H1 (cell line): ENCODE data around the gene ORC5. TPM values are rescaled to one million over a fixed set of nuclear protein-coding genes. Genes with fewer than 3 reads are reported as not detected.

ENCODE experiments used
- CTCF ChIA-PET: fragments of 300-600 bp; sonication (Branson Sonifier 250); formaldehyde crosslinking; loops from one replicate; lab custom pipeline; 2021; ENCODE audit not compliant: partially characterized antibody; lab: Charles Lee
- POLR2A ChIA-PET: fragments of 300-600 bp; sonication (Branson Sonifier 250); formaldehyde crosslinking; loops from one replicate; lab custom pipeline; 2021; ENCODE audit warnings: inconsistent platforms; ENCODE audit not compliant: partially characterized antibody; lab: Charles Lee
- DNase-seq, 2 experiments: peaks; one replicate each; pipeline versions ENCODE4 v3.0.0 to v3.0.0-alpha.2; 2010 to 2022; ENCODE audit warnings: low spot score in 2 of 2, low read depth in 1 of 2, mixed read lengths in 1 of 2
- FAIRE-seq: peaks from 2 replicates; lab custom pipeline; 2011; peaks lifted over from hg19 to GRCh38; lab: Jason Lieb, UNC
- H2AFZ ChIP-seq: 2 replicates; pipeline ENCODE4 v1.8.1; 2012; ENCODE audit warnings: low read length, inconsistent platforms
- H2AK5ac ChIP-seq: 2 replicates; pipeline ENCODE4 v1.6.1; 2013; ENCODE audit warnings: low read depth, low read length
- H2BK120ac ChIP-seq: replicated peaks from 2 replicates; pipeline ENCODE3; 2013; ENCODE audit warnings: low read depth, low read length, inconsistent platforms
- H2BK12ac ChIP-seq: 2 replicates; pipeline ENCODE4 v1.6.1; 2013; ENCODE audit warnings: low read depth, low read length
- H2BK15ac ChIP-seq: 2 replicates; pipeline ENCODE4 v1.6.1; 2013; ENCODE audit warnings: low read length
- H2BK20ac ChIP-seq: 2 replicates; pipeline ENCODE4 v1.6.1; 2013; ENCODE audit warnings: low read length
- H2BK5ac ChIP-seq: 2 replicates; pipeline ENCODE4 v1.6.1; 2013; ENCODE audit warnings: low read depth, low read length
- H3K14ac ChIP-seq: 2 replicates; pipeline ENCODE4 v1.6.1; 2013; ENCODE audit warnings: inconsistent platforms; ENCODE audit not compliant: insufficient read length
- H3K18ac ChIP-seq: 2 replicates; pipeline ENCODE4 v1.6.1; 2013; ENCODE audit warnings: low read length; ENCODE audit errors: extremely low read depth
- H3K23ac ChIP-seq: 2 replicates; pipeline ENCODE4 v1.6.1; 2013; ENCODE audit warnings: inconsistent platforms; ENCODE audit not compliant: insufficient read length
- H3K23me2 ChIP-seq: 2 replicates; pipeline ENCODE4 v1.6.1; 2013; ENCODE audit warnings: low read depth, low read length
- H3K27ac ChIP-seq: 2 replicates; pipeline ENCODE4 v1.6.1; 2011; ENCODE audit warnings: low read depth, low read length, inconsistent platforms
- H3K27me3 ChIP-seq, 4 experiments: replicated peaks in 1 of 4; 1 replicate in 1 of 4; 2 replicates in 3 of 4; pipeline versions ENCODE4 v1.6.1 to v1.8.1; 2011 to 2013; ENCODE audit warnings: low read length in 3 of 4, mild to moderate bottlenecking in 3 of 4, inconsistent platforms in 2 of 4, mixed read lengths in 2 of 4, moderate library complexity in 1 of 4; ENCODE audit not compliant: control insufficient read depth in 3 of 4, insufficient read depth in 3 of 4; ENCODE audit errors: extremely low read depth in 1 of 4
- H3K36me3 ChIP-seq, 4 experiments: 2 replicates each; pipeline versions ENCODE4 v1.6.1 to v1.8.1; 2011 to 2013; ENCODE audit warnings: mild to moderate bottlenecking in 4 of 4, low read length in 3 of 4, moderate library complexity in 2 of 4, control low read depth in 1 of 4, inconsistent platforms in 1 of 4; ENCODE audit not compliant: insufficient read depth in 4 of 4, control insufficient read depth in 2 of 4
- H3K4ac ChIP-seq: replicated peaks from 2 replicates; pipeline ENCODE3; 2013; ENCODE audit warnings: low read length, low read depth, mixed read lengths, inconsistent platforms; ENCODE audit not compliant: insufficient read length
- H3K4me1 ChIP-seq, 4 experiments: replicated peaks in 1 of 4; 1 replicate in 1 of 4; 2 replicates in 3 of 4; pipeline versions ENCODE4 v1.6.1 to v1.8.1; 2011 to 2013; ENCODE audit warnings: low read length in 3 of 4, inconsistent platforms in 2 of 4, mixed read lengths in 1 of 4; ENCODE audit not compliant: insufficient read depth in 4 of 4, control insufficient read depth in 3 of 4
- H3K4me2 ChIP-seq, 2 experiments: 2 replicates each; pipeline versions ENCODE4 v1.6.1 to v1.8.1; 2011 to 2013; ENCODE audit warnings: low read depth in 2 of 2, low read length in 2 of 2, control low read depth in 1 of 2, inconsistent platforms in 1 of 2, mild to moderate bottlenecking in 1 of 2; ENCODE audit not compliant: insufficient read depth in 1 of 2
- H3K4me3 ChIP-seq, 4 experiments: fragments of 200-600, 300-600 bp in 1 of 4; sonication (generic), shearing (Covaris generic), sonication (Bioruptor Twin) in 1 of 4; 2 replicates each; pipeline versions ENCODE4 v1.5.1 to v1.8.1; 2011 to 2016; ENCODE audit warnings: low read length in 4 of 4, low read depth in 3 of 4, control low read depth in 2 of 4, inconsistent platforms in 2 of 4, mild to moderate bottlenecking in 2 of 4, mixed read lengths in 1 of 4, moderate library complexity in 1 of 4; ENCODE audit not compliant: insufficient read depth in 2 of 4; ENCODE audit errors: extremely low read depth in 1 of 4
- H3K56ac ChIP-seq: replicated peaks from 2 replicates; pipeline ENCODE3; 2013; ENCODE audit warnings: low read depth, mild to moderate bottlenecking, mixed read lengths, low read length, inconsistent platforms; ENCODE audit not compliant: insufficient read length
- H3K79me1 ChIP-seq: 2 replicates; pipeline ENCODE4 v1.6.1; 2013; ENCODE audit warnings: low read depth, low read length, control low read depth
- H3K79me2 ChIP-seq, 2 experiments: 2 replicates each; pipeline versions ENCODE4 v1.6.1 to v1.8.1; 2012 to 2013; ENCODE audit warnings: low read length in 2 of 2, mild to moderate bottlenecking in 2 of 2, inconsistent platforms in 1 of 2; ENCODE audit not compliant: insufficient read depth in 2 of 2, control insufficient read depth in 1 of 2
- H3K9ac ChIP-seq, 4 experiments: replicated peaks in 1 of 4; 1 replicate in 1 of 4; 2 replicates in 3 of 4; pipeline versions ENCODE4 v1.6.1 to v1.8.1; 2011 to 2013; ENCODE audit warnings: low read depth in 3 of 4, low read length in 3 of 4, control low read depth in 2 of 4, mild to moderate bottlenecking in 2 of 4, moderate library complexity in 2 of 4, inconsistent platforms in 1 of 4; ENCODE audit errors: extremely low read depth in 1 of 4
- H3K9me3 ChIP-seq, 2 experiments: 2 replicates each; pipeline versions ENCODE4 v1.6.1 to v1.8.1; 2012 to 2013; ENCODE audit warnings: mild to moderate bottlenecking in 2 of 2, moderate library complexity in 2 of 2, control low read depth in 1 of 2, inconsistent platforms in 1 of 2, low read depth in 1 of 2, low read length in 1 of 2, mixed read lengths in 1 of 2; ENCODE audit not compliant: insufficient read depth in 2 of 2
- H4K20me1 ChIP-seq, 2 experiments: replicated peaks in 1 of 2; 2 replicates each; pipeline versions ENCODE3 to v1.8.1; 2011 to 2013; ENCODE audit warnings: inconsistent platforms in 2 of 2, low read length in 2 of 2, mild to moderate bottlenecking in 1 of 2; ENCODE audit not compliant: insufficient read depth in 2 of 2, control insufficient read depth in 1 of 2
- H4K5ac ChIP-seq: 2 replicates; pipeline ENCODE4 v1.6.1; 2013; ENCODE audit warnings: low read length, low read depth, mixed read lengths, inconsistent platforms; ENCODE audit not compliant: insufficient read length
- H4K8ac ChIP-seq: 2 replicates; pipeline ENCODE4 v1.8.0; 2013; ENCODE audit warnings: mild to moderate bottlenecking, moderate library complexity, low read length, inconsistent platforms; ENCODE audit not compliant: insufficient read depth; ENCODE audit errors: extremely low read depth
- H4K91ac ChIP-seq: replicated peaks from 2 replicates; pipeline ENCODE3; 2013; ENCODE audit warnings: low read length, mixed read lengths, inconsistent platforms; ENCODE audit not compliant: insufficient read length
- SAP30 ChIP-seq: fragments of 300-600 bp; sonication (generic); IDR thresholded peaks from 2 replicates; pipeline ENCODE4 v1.7.1; 2012; ENCODE audit warnings: low read length, moderate library complexity, mild to moderate bottlenecking, inconsistent platforms; ENCODE audit not compliant: insufficient read depth, insufficient replicate concordance
- SIRT6 ChIP-seq: IDR thresholded peaks from one replicate; pipeline ENCODE4 v1.7.1; 2012; ENCODE audit warnings: low read length, inconsistent platforms
- WGBS, 2 experiments: shearing (Covaris generic) in 1 of 2; methylation state at CpG; one replicate each; pipeline versions ENCODE4 v1.1.6 to v1.1.7; 2013 to 2015; ENCODE audit warnings: low lambda C conversion rate in 2 of 2, mixed read lengths in 2 of 2, inconsistent platforms in 1 of 2, low coverage in 1 of 2, missing lambda C conversion rate in 1 of 2; ENCODE audit not compliant: insufficient replicate concordance in 2 of 2, insufficient coverage in 1 of 2, insufficient read length in 1 of 2; ENCODE audit errors: extremely low coverage in 1 of 2, missing lambda C conversion rate in 1 of 2; 5-methylcytosine and 5-hydroxymethylcytosine counted together
- polyA plus RNA-seq, 7 experiments: library from polyadenylated mRNA; depleted of rRNA in 3 of 7; stranded (reverse) in 5 of 7; unstranded in 2 of 7; fragments of >200 nt in 5 of 7; fragments of 200-250 nt in 2 of 7; gene quantifications; 1 replicate in 5 of 7; 2 replicates in 1 of 7; 4 replicates in 1 of 7; pipeline versions ENCODE4 v1.2.1 to v1.2.3, GENCODE V29; 2011 to 2013; ENCODE audit warnings: missing spikeins in 2 of 7, mixed read lengths in 2 of 7
- total RNA-seq: library from RNA; stranded (reverse); fragmentation: NEBNext Ultra II Directional; extraction: Animal tissue kit (Norgen Biotek cat#: 25700); gene quantifications from 2 replicates; pipeline ENCODE4 v1.2.1, GENCODE V29; 2021

ORC5 gene
- total and polyA plus RNA-seq, 2 of the 8 experiments (the other 6 are each of a cell fraction or from before 2014, with no cell fraction given) = 7.7 to 19.9 TPM

- no peaks in the 10 kb centered on the region for H3K9me3 ChIP-seq
- H3K4me3 ChIP-seq = no peak overlapping the region
- H4K91ac ChIP-seq = no peak overlapping the region
- H3K4me1 ChIP-seq = peaks cover 0 to 4% (median 0%) of the 10 kb centered on the region in 4 experiments; a peak in 1 of 7 replicates
- no peaks in the 10 kb centered on the region for H4K20me1 ChIP-seq
- no peak overlapping the region for H3K4me2 ChIP-seq
- H2BK20ac ChIP-seq = no peak overlapping the region
- H2AK5ac ChIP-seq = no peak overlapping the region
- no peaks in the 10 kb centered on the region for H3K36me3 ChIP-seq
- H3K9ac ChIP-seq = no peak overlapping the region
- no peaks in the 10 kb centered on the region for H3K27me3 ChIP-seq
- H3K79me1 ChIP-seq = no peaks in the 10 kb centered on the region
- 89% methylated on average over 3 of the region's 3 CpGs; no CpG with 5 or more reads in 1 of the 2 experiments for WGBS, 2 experiments
- no peak overlapping the region for H3K23ac ChIP-seq
- no peaks in the 10 kb centered on the region for H3K79me2 ChIP-seq
- H4K8ac ChIP-seq = no peak overlapping the region
- H4K5ac ChIP-seq = no peak overlapping the region
- no peak overlapping the region for H2BK120ac ChIP-seq
- H3K14ac ChIP-seq = no peak overlapping the region
- H2BK15ac ChIP-seq = no peak overlapping the region
- no peaks in the 10 kb centered on the region for H3K23me2 ChIP-seq
- CTCF ChIA-PET = no interaction called here
- H2BK5ac ChIP-seq = no peak overlapping the region
- no peak overlapping the region for H3K18ac ChIP-seq
- no peak for TF ChIP-seq SIRT6
- no peak for TF ChIP-seq SAP30
- DNase-seq (no peak), FAIRE-seq (no peak)
- no peak overlapping the region for H3K27ac ChIP-seq
- POLR2A ChIA-PET = no interaction called here
- no peak overlapping the region for H3K4ac ChIP-seq
- no peak overlapping the region for H3K56ac ChIP-seq
- H2AFZ ChIP-seq = no peak overlapping the region
- H2BK12ac ChIP-seq = no peak overlapping the region
Measured at GRCh38 chr7:104123786-104124185, 84.0 kb downstream of the ORC5 start.
